K562 (cell line): ENCODE measurements around the gene CDK5R2. TPM values are rescaled to one million over a fixed set of nuclear protein-coding genes. Genes with fewer than 3 reads are reported as not detected.

Source experiments
- MAFG ChIP-seq: fragments of 450-650 bp; conservative IDR thresholded peaks from 2 replicates; pipeline ENCODE4 v1.6.1; 2016; ENCODE audit warnings: missing genetic modification characterization, missing compliant biosample characterization
- PTBP1 ChIP-seq: fragments of 200-400 bp; formaldehyde crosslinking; IDR thresholded peaks from 2 replicates; pipeline ENCODE4 v1.6.1; 2017; ENCODE audit warnings: low read depth, low read length
- TEAD2 ChIP-seq: fragments of 450-650 bp; IDR thresholded peaks from 2 replicates; pipeline ENCODE4 v1.6.1; 2016; ENCODE audit warnings: missing genetic modification characterization, control low read depth, missing compliant biosample characterization
- ZNF75A ChIP-seq: fragments of 450-650 bp; formaldehyde crosslinking; IDR thresholded peaks from 2 replicates; pipeline ENCODE4 v1.4.0; 2020; ENCODE audit warnings: mild to moderate bottlenecking
- polyA plus RNA-seq, 8 experiments: library from polyadenylated mRNA; depleted of rRNA in 4 of 8; stranded (reverse) in 5 of 8; unstranded in 3 of 8; fragments of >200 nt; fragmentation: Nextera tagmentation in 2 of 8; fragmentation: Illumina TruSeq in 1 of 8; extraction: Ambion mirVana in 2 of 8; extraction: Trizol in 1 of 8; gene quantifications; 2 replicates each; pipeline versions ENCODE4 v1.2.1 to v1.2.3, GENCODE V29; 2011 to 2014; ENCODE audit warnings: inconsistent platforms in 1 of 8, missing spikeins in 1 of 8
- total RNA-seq, 7 experiments: library from RNA; depleted of rRNA in 6 of 7; stranded (reverse); fragments of >200 nt in 6 of 7; fragmentation: Illumina TruSeq in 2 of 7; extraction: Trizol in 2 of 7; gene quantifications; 2 replicates each; pipeline versions ENCODE4 v1.2.1 to v1.2.3, GENCODE V29; 2011 to 2021; ENCODE audit warnings: low replicate concordance in 1 of 7
- TF ChIP-seq, protein P1 (sequence below): sonication (generic); formaldehyde crosslinking; IDR thresholded peaks from 2 replicates; pipeline ENCODE4 v1.8.1; 2023; ENCODE audit warnings: mild to moderate bottlenecking, missing genetic modification reagents
- TF ChIP-seq, protein P2 (sequence below), 2 experiments: fragments of 200-800 bp in 1 of 2; sonication (Bioruptor generic) in 1 of 2; sonication (generic) in 1 of 2; formaldehyde crosslinking in 1 of 2; IDR thresholded peaks in 1 of 2; conservative IDR thresholded peaks in 1 of 2; 2 replicates each; pipeline versions ENCODE4 v1.5.0 to v1.6.1; 2016 to 2020; ENCODE audit warnings: missing compliant biosample characterization in 1 of 2, missing genetic modification characterization in 1 of 2, missing genetic modification reagents in 1 of 2
- TF ChIP-seq, protein P3 (sequence below): fragments of 250-450 bp; sonication (Bioruptor Pico); IDR thresholded peaks from 2 replicates; pipeline ENCODE4 v1.8.0; 2021; ENCODE audit warnings: moderate library complexity, mild to moderate bottlenecking, inconsistent platforms
- TF ChIP-seq, protein P4 (sequence below), 3 experiments: fragments of 200-800 bp in 1 of 3; fragments of 250-450 bp in 1 of 3; fragments of 450-650 bp in 1 of 3; sonication (Bioruptor Pico) in 1 of 3; sonication (Bioruptor generic) in 1 of 3; formaldehyde crosslinking in 1 of 3; IDR thresholded peaks; 2 replicates each; pipeline versions ENCODE4 v1.6.1 to v1.8.0; 2016 to 2022; ENCODE audit warnings: mild to moderate bottlenecking in 2 of 3, missing genetic modification characterization in 2 of 3, missing compliant biosample characterization in 1 of 3, moderate library complexity in 1 of 3
- TF ChIP-seq, protein P5 (sequence below): fragments of 450-650 bp; IDR thresholded peaks from 2 replicates; pipeline ENCODE4 v1.6.1; 2017; ENCODE audit warnings: antibody characterized with exemption

The CDK5R2 gene
- total and polyA plus RNA-seq, 9 of the 15 experiments (the other 6 are each of a cell fraction or from before 2014, with no cell fraction given), result 0.09 TPM; not detected in 8

DNA sequence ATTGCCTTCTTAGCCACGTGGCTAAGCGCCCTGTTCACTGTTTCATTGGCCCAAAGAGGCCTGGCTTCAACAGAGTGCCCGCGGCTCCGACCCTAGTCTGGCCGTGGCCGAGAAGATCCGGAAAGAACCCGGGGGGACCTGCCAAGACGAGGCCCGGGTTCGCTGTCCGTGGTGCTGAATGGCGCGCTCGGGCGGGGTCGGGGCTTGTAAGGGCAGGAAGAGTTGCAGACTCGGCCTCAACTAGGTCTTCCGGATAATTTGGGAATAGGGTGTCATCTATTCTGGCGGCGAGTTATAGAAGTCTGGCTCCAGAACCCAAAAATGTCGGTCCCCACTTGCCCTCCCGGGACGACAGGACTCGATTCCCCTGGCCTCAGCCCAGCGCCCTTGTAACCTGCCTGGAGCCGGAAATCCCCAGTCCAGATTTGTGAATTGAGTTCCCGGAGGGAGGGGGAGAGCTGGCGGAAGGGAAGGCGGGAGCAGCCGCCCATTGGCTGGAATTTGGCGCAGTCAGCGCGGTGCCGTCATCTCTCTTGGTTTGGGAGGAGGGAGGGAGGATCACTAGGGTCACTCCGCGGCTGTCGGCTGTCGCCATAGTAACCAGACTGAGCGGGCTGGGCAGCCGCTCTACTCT is 3.5 kb downstream of the CDK5R2 start (continued):
- TF ChIP-seq PTBP1 (no peak), TEAD2 (tag) (no peak), MAFG (tag) (0 out of 2 replicates have a peak, but pooled peaks have one; percentile 16), ZNF75A (no peak)
- TF ChIP-seq, protein P1, sequence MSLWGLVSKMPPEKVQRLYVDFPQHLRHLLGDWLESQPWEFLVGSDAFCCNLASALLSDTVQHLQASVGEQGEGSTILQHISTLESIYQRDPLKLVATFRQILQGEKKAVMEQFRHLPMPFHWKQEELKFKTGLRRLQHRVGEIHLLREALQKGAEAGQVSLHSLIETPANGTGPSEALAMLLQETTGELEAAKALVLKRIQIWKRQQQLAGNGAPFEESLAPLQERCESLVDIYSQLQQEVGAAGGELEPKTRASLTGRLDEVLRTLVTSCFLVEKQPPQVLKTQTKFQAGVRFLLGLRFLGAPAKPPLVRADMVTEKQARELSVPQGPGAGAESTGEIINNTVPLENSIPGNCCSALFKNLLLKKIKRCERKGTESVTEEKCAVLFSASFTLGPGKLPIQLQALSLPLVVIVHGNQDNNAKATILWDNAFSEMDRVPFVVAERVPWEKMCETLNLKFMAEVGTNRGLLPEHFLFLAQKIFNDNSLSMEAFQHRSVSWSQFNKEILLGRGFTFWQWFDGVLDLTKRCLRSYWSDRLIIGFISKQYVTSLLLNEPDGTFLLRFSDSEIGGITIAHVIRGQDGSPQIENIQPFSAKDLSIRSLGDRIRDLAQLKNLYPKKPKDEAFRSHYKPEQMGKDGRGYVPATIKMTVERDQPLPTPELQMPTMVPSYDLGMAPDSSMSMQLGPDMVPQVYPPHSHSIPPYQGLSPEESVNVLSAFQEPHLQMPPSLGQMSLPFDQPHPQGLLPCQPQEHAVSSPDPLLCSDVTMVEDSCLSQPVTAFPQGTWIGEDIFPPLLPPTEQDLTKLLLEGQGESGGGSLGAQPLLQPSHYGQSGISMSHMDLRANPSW, result no peak
- TF ChIP-seq, protein P2, sequence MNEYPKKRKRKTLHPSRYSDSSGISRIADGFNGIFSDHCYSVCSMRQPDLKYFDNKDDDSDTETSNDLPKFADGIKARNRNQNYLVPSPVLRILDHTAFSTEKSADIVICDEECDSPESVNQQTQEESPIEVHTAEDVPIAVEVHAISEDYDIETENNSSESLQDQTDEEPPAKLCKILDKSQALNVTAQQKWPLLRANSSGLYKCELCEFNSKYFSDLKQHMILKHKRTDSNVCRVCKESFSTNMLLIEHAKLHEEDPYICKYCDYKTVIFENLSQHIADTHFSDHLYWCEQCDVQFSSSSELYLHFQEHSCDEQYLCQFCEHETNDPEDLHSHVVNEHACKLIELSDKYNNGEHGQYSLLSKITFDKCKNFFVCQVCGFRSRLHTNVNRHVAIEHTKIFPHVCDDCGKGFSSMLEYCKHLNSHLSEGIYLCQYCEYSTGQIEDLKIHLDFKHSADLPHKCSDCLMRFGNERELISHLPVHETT (CRISPR knock-in tag; conservative IDR thresholded peaks at IDR 0.05 in 1 of 2, IDR thresholded peaks at IDR 0.05 in 1 of 2), result 0 out of 4 replicates have a peak, but pooled peaks of 1 of the 2 experiments have one; percentile 63
- TF ChIP-seq, protein P3, sequence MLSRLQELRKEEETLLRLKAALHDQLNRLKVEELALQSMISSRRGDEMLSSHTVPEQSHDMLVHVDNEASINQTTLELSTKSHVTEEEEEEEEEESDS, result no peak
- TF ChIP-seq, protein P4, sequence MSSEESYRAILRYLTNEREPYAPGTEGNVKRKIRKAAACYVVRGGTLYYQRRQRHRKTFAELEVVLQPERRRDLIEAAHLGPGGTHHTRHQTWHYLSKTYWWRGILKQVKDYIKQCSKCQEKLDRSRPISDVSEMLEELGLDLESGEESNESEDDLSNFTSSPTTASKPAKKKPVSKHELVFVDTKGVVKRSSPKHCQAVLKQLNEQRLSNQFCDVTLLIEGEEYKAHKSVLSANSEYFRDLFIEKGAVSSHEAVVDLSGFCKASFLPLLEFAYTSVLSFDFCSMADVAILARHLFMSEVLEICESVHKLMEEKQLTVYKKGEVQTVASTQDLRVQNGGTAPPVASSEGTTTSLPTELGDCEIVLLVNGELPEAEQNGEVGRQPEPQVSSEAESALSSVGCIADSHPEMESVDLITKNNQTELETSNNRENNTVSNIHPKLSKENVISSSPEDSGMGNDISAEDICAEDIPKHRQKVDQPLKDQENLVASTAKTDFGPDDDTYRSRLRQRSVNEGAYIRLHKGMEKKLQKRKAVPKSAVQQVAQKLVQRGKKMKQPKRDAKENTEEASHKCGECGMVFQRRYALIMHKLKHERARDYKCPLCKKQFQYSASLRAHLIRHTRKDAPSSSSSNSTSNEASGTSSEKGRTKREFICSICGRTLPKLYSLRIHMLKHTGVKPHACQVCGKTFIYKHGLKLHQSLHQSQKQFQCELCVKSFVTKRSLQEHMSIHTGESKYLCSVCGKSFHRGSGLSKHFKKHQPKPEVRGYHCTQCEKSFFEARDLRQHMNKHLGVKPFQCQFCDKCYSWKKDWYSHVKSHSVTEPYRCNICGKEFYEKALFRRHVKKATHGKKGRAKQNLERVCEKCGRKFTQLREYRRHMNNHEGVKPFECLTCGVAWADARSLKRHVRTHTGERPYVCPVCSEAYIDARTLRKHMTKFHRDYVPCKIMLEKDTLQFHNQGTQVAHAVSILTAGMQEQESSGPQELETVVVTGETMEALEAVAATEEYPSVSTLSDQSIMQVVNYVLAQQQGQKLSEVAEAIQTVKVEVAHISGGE (CRISPR knock-in tag; IDR thresholded peaks at IDR 0.05), result 0 out of 6 replicates have a peak, but pooled peaks of 1 of the 3 experiments have one; percentile 38
- TF ChIP-seq, protein P5, sequence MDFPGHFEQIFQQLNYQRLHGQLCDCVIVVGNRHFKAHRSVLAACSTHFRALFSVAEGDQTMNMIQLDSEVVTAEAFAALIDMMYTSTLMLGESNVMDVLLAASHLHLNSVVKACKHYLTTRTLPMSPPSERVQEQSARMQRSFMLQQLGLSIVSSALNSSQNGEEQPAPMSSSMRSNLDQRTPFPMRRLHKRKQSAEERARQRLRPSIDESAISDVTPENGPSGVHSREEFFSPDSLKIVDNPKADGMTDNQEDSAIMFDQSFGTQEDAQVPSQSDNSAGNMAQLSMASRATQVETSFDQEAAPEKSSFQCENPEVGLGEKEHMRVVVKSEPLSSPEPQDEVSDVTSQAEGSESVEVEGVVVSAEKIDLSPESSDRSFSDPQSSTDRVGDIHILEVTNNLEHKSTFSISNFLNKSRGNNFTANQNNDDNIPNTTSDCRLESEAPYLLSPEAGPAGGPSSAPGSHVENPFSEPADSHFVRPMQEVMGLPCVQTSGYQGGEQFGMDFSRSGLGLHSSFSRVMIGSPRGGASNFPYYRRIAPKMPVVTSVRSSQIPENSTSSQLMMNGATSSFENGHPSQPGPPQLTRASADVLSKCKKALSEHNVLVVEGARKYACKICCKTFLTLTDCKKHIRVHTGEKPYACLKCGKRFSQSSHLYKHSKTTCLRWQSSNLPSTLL, result no peak
